ENCODE measurements around the gene FDXR.
A peak's percentile ranks its signal among the peaks of the same experiment; 100 is the strongest.
"Not testable (repeated sequence)": the region's sequence is repeated elsewhere in the genome, so short reads cannot be mapped to it uniquely, and the experiment has no call there.

The FDXR gene

DNA sequence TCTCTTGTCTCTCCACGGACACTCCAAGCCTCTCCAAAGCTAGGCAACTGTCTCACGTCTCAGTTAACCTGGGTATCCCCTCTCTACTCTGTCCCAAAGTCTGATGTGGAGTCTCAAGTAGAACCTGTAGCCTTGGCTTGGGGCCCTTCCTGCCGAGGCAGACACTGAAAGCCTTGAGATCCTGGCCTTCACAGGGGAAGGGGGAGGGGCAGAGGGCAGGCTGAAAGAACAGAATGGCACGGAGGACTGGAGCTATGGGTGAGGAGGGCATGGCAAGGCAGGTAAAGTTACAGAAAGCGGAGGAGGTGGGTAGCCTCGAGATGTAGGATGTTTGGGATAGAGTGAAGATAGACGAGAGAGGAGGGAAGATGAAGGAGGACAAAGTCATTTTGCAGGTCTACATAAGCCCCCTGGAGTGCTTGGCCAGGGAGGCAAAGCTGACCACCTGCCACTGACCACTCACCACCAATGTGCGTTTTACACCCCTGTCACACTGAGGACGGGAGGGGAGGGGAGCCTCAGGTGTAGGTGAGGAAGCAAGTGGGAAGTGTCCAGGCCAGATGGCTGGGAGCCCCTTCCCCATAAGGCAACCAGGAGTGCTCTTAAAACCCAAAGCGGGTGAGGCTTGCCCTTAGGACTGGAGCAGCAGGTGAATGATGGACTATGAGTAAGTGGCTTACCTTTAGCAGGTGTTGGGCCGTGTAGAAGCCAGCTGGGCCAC, 1.3 kb downstream of the FDXR start:
- no peak for DNase-seq (ENCODE audit: low read depth in 2 of 2)

DNA sequence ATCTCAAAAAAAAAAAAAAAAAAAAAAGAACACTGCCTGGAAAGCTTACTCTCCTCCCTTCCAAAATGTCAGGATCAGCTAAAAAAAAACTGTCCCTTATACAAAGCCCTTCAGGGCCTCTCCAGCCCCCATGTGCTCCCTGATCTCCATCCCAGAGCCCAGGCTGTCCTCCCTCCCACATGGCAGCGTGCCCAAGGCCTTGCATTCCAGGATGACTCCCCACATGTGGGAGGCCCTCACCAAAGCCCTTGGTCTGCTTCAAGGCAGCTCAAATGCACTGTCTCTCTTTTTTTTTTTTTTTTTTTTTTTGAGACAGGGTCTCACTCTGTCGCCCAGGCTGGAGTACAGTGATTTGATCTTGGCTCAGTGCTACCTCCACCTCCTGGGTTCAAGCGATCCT, 2.3 kb downstream of the FDXR start:
- DNase-seq (ENCODE audit: low read depth in 2 of 2) = no peak

DNA sequence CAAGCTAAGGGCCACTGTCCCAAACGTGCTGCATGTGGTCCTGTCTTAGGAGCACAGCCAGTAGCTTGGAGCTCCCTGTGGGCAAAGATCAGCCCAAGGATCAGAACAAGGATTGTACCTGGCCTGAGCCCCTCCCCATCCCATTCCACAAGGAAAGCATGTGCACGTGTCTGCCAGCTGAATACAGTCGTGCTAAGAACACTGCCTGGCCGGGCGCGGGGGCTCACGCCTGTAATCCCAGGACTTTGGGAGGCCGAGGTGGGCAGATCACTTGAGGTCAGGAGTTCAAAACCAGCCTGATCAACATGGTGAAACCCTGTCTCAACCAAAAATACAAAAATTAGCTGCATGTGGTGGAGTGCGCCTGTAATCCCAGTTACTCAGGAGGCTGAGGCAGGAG, 2.8 kb downstream of the FDXR start:
- DNase-seq (ENCODE audit: low read depth in 2 of 2) = not testable (repeated sequence)

DNA sequence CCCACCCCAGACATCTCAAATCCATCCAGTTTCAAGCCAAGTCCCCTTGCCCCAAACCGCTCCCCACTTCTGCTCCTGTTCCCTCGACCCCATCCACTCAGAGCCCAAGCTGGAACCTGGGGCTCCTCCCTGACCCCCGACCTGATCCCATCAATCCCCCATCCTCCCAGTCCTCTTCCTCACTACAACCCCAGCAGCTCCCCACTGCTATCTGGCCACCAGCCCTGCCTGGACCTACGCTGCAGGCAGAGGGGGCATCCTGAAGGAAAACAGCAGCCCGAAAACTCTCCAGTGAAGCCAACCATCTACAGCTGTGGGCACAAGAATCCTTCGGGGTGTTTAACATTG, 3.9 kb downstream of the FDXR start:
- DNase-seq (ENCODE audit: low read depth in 2 of 2) = no peak

DNA sequence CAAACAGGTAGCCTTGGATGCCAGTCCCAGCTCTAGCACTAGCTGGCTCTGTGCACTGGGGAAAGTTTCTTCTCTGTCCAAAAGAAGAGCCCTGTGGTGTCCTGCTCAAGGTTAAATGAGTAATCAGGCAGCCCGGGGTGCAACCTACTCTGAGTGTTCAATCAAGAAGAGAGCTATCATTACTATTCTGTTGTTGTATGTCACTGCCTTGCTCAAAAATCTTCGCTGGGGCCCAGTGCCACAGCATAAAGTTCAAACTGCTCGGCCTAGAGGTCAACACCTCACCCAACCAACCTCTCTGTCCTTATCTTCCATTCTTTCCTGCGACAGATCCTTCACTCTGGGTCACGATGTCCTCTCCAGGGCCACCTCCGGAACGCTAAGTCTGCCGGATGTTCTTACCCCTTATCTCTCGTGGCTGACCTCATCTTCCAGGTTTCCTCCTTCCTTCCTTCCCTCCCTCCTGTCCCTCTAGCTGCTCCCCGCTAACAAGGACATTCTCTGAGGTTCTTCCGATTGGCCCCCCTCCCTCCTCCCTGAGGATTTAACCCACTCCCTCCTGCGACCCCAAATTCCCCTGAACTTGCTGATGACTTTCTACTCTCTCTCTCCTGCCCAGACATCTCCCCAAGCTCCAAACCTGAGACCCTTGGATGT, 4.4 kb downstream of the FDXR start:
- DNase-seq (ENCODE audit: low read depth in 2 of 2) = no peak

DNA sequence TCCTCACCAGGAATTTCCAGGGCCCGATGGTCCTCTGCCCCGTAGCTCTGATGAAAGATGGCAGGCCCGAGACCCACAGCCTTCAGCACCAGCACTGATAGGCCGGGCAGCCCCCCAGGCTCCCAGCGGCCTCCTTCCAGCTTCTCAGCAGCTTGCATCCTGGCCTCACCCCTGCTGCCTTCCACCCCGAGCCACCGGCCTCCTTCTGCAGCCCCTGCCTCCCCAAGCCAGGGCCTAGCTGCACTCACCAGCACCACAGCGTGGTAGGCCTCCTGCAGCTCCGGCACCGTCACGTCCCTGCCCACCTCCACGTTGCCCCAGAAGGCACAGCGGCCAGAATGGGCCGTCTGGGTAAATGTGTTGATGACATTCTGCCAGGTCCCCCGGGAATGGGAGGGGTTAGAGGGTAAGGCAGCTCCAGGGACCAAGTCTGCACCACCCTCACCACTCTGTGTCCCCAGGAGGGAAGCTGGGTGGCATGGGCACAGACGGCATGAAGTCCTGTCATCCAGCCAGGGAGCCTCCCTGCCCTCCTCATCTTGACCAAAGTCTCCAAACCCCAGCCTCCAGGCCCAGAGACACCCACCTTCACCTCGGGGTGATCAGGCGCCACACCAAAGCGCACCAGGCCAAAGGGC, 6.5 kb downstream of the FDXR start:
- DNase-seq (ENCODE audit: low read depth in 2 of 2) = no peak

DNA sequence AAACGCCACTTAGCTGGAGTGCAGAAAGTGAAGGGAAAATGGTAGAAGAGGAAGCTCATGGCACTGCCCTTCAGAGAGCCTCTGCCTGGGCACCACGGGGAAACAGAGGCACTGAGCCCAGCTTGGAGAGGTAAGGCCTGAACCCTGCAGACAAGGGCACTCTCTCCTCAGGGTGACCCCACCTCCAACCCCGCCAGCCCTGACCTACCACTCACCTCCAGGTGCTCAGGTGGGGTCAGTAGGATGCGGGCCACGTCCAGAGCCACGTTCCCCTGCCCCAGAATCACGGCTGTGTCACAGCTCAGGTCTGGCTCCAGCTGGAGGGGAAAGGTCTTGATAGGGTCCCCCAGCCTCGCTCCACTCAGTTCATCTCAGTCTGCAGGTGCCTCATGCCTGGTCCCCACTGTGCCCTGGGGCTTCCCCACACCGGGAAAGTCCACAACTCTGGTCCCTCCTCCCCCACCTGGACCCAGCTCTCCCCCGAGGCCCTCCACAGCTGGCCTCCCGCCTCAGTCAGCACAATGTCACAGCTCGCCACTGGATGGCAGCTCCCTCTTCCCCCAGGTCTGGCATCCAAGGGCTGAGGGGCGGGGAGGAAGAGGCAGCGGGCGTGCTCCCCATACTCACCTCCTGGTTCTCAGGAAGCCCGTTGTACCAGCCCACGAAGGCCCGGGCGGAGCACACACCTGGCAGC, 7.1 kb downstream of the FDXR start:
- no peak for DNase-seq (ENCODE audit: low read depth in 2 of 2)

DNA sequence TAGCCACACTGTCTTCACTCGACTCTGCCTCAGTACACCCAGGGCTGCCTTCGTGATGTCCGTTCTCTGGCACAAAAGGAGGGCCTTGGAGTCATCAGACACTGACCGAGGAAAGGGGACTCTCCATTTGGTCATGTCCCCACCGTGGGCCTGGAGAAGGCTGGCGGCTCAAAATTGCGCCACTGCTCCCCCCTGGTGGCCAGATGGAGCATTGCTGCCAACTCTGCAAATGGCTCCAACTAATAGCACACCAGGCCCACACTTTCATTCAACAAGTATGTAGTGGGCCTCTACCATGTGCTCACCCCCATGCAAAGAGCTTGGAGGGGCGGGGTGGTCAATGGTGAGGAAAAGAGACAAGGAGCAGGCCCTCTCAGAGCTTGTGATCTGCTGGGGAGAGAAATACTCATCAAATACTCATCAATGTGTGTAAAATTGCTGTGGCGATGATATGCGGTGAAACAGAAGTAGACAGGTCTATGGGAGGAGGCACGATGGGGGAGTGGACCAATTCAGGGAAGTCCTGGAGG, 7.9 kb downstream of the FDXR start:
- DNase-seq (ENCODE audit: low read depth in 2 of 2) = peak; percentile 50 to 52

DNA sequence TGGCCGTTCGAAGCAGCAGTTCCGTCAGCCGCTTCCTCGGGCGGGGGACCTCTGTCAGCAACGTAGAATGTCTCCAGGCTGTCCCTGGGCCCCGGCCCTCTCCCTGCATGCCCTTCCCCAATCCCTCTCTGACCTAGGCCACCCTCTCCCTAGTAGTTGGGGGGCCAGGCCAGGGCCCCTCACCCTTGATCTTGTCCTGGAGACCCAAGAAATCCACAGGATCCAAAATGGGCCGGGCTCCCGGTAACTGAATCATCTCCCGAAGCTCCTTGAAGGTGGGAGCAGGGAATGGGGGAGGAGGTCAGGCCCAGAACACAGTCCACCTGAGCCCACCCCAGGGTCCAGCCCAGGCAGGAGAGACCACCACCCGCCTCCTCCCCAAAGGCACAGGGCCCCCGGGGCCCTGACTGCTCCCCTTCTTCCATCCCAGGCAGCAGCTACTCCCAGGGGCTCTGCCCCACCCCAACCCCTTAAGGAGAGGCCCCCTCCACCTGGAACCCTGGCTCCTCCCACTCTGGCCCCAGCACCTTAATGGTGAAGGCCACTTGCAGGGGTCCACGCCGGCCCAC, 8.4 kb downstream of the FDXR start:
- no peak for DNase-seq (ENCODE audit: low read depth in 2 of 2)

DNA sequence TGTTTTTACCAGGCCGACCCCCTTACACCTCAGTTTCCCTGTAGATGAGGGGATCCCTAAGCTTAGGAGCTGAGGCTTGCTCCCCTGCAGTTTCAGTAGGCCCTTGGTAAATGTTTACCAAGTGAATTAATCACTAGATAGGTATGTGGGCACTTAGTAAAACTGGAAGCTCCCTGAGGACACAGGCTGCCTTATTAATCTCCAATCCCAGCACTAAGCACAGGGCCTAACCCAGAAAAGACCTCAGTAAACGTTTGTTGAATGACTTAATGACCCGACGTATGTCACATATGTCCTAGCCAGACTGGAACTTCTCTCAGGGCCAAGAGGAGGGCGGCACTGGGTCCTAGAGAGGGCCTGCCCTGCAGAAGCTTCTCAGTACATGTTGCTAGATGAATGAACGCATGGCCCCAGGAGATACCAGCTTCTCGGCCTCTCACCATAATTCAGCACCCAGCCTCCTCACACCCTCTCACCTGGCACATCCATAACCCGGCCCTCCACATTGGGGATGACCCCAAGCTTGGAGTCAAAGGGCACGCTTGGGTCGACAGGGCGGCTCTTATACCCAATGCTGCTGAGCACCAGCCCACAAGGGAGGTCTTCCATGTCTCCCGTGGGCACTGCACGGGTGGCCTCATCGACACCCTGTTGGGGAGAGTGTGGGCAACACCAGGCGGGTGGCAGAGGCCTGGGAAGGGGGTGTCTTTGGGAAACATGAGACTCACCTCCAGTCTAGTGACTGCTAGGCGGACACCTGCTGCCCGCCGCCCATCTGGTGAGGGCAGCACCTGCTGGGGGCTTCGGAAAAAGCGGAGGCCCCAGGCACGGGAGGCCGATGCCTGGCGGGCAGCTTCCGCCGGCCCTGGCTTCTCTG, 9.1 kb downstream of the FDXR start:
- no peak for DNase-seq (ENCODE audit: low read depth in 2 of 2)

DNA sequence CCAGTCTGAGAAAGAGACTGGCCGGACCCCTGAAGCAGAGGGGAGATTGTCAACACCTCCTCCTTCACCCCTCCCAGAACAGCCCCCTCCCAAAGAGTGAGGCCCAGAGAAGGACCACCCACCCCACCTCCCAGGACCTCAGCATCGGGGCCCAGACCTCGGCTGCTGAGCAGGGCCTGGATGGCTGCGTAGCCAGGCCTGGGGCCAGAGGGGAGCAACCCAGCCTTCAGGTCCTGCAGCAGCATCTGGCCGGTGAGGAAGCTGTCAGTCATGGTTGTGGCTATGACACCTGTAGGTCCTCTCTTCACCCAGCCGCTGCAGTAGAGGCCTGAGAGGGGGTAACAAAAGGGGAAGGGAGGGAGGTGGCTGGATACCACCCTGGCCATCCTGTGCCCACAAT, 9.9 kb downstream of the FDXR start:
- DNase-seq (ENCODE audit: low read depth in 2 of 2) = no peak

DNA sequence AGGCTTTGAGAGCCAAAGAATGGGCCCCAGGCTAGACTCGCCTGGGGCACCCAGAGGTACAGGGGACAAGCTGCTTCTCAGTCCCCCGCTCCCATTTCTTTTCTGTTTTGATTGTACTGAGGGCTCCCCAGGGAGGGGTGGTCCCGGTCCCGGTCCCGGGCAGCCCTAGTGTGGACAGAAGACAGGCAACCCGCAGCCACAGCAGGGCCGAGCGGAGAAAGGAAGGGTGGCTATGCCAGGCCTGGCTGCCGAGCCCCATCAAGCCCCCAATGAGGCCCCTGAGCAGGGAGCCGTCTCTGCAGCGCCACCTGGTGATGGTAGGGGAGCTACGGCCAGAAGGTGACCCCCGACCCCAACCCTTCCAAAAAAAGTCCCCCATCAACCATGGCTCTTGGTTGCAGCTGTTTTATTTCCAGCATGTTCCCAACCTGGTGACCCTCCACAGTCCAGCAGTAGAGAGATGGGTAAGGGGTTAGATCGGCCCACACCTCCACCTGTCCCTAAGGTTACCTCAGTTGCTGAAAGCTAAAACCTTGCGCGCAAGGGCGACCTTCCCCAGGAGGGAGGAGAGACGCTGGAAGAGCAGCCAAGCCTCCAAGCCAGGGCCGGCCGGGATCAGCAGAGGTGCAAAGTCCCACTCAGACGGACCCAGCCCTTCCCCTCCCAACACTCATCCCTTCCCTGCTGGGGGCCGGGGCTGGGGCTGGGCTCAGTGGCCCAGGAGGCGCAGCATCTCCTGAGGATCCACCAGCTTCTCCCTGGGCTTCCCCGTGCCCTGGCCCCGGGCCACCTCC, 10.5 kb downstream of the FDXR start:
- DNase-seq (ENCODE audit: low read depth in 2 of 2) = peak; percentile 40 to 43

DNA sequence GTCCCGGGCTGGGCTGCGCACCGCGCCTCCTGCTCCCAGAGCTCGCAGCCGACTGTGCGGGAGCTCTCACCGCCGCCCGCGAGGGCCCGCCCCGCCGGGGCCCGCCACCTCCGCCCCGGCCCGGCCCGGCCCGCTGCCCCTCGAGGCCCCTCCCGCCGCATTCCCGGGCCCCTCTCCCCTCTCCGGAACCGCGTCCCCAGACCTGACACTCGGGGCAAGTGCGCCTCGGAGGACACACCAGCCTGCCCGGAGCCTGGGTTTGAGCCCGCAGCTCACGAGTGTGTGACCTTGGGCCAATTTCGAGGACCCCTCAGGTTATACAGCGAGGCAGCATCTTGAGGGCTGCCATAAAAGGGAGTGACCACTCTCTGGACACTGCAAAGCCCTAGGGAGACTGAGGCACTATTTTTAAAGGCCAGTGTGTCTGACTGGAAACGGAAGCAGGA, 11.1 kb downstream of the FDXR start:
- no peak for DNase-seq (ENCODE audit: low read depth in 2 of 2)

DNA sequence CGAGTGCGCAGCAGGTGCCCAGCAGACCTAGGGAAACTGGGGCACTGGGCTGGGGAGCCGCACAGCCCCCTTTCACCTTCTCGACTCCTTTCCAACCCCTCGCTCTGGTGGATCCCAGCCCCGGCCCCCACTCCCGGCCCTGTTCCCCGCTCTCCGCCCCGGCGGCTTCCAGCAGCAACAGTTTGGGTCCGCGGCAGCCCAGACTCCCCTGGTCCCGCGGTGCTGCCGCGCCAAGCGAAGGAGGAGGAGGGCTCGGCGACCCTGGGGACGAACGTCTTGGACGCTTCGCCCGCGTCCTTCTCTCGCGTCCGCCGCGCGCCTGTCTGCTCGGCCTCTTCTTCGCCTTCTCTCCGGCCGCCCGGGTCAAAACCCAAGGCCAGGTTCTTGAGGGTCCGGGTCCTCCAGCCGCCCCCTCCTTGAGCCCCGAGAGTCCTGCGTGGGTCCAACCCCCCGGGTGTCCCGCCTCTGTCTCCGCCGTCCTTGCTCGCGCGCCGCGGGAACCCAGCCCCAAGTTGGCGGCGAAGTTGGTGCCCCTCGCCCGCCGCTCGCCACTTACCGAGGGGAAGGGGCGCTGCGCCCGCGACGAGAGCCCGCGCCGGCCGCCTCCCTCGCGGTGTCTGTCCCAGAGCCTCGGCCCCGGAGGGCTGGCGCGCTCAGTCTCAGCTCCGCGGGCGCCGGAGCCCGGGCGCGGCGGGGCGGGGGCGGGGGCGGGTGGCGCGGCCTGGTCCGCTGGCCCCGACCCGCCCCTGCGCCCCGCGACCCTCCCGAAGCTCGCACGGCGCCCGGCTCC, 11.7 kb downstream of the FDXR start:
- DNase-seq (ENCODE audit: low read depth in 2 of 2) = no peak

DNA sequence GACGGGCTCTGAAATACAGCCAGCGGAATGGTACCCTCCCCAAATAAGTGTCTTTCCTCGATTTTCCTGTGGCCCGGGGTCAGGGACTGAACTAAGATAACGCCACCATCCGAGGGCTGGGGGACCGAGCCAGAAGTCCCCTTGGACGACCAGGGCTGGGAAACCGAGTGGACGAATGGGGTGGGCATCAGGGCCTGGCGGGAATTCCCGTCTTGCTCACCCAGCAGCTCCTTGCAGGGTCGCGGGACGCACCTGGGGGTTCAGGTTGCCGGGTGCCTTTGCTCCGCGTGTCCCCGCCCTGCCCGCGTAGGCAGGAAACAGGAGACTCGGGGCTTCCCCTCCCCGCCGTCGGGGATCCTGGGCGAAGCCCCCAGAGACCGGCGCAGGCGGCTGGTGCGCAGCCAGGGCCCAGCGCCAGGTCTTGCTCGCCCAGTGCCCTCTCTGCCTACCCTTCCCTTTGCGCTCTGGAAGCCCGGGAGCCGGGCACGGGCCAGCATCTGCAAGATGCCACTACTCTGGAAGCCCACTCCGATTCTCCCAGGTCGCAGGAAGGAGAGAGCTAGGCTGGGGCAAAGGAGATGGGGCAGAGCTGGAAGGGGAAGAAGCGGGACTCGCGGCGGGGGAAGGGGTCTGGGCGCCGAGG, 12.4 kb downstream of the FDXR start:
- DNase-seq (ENCODE audit: low read depth in 2 of 2) = no peak

DNA sequence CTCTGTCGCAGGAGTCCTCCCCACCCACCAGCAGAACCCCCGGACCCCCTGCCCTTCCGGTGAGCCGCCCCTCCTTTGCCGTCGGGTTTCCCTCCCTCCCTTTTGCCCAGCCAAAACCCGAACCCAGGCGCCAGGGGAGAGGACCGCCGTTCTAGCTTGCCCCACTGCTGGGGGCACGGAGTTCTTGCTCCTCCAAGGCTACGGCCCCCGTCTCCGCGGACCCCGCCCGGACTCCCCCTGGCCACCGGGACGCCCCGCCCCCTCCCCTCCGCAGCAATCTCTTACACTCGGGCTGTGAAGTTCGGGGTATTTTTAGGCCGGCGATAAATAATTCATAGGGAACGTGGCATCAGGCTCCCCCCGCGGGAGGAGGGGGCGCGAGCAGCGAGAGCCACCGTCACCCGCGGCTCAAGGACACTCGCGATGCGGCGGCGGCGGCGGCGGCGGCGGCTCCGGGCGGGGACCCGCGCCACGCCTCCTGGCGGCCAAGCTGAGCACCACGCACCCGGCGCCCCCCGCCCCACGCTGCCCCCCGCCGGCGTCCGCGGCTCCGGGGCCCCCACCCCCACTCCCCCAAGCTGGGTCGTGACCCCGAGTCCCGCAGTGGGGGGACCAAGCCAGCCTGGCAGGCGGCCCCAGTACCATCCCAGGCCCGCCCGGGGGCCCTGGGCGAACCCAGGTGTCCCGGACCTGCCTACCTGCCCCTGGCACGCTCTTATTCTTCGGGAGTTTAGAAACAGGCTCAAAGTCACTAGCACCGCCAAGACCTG, 13.2 kb downstream of the FDXR start, which contains the start of gene GRIN2C:
TSS of gene GRIN2C (minus strand) at position 427 of the 770 bp plus-strand sequence. CDS start 4,793 bp downstream, outside the sequence.
- DNase-seq (ENCODE audit: low read depth in 2 of 2) = no peak

DNA sequence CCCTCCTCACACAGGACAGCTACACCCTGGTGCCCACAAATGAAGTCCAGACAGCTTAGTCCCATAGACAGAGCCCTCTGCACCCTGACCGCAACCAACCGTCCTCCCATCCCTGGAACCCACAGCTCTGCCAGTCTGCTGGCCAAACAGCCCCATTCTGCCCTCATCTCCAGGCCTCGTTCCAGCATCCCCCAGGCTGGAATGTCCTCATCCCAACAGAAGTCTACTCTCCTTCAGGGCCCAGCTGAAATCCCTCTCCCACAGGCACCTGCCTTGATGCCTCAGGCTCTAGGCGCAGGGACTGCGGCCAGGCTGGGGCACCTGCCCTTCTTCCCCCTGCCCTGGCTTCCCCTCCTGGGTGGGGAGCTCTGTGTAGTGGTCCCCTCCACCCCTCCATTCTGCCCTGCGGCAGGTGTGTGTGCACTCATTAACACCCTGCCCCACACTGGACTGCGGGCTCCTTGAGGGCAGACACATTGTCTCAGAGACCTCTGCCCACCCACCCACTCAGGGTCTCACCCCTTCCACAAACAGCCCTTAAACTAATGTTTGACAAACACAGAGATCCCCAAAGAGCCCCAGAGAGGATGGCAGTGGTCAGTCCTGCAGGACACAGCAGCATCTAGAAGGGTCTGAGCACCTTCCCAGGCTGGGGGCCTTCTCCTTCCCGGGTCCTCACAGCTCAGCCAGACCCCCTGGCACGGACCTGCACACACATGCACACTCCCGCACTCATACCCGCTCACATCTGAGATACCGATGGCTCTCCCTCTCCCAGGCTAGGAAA, 13.9 kb downstream of the FDXR start:
- no peak for DNase-seq (ENCODE audit: low read depth in 2 of 2)
